Small intestine (tissue), 7 donors: ENCODE measurements around the gene IL4R. TPM values are rescaled to one million over a fixed set of nuclear protein-coding genes. Genes with fewer than 3 reads are reported as not detected.
A peak's percentile ranks its signal among the peaks of the same experiment; 100 is the strongest.

Experiments
- DNase-seq, 2 donors: peaks; one replicate each; pipeline versions ENCODE4 v3.0.0 to v3.0.0-alpha.2; 2013
- FAIRE-seq: peaks from 2 replicates; lab custom pipeline; 2012; peaks lifted over from hg19 to GRCh38; lab: Jason Lieb, UNC
- H3K27ac ChIP-seq, 3 donors: one replicate each; pipeline ENCODE4 v1.5.1; 2013; ENCODE audit warnings: low read length in 2 of 3, mild to moderate bottlenecking in 2 of 3, control low read depth in 1 of 3, inconsistent platforms in 1 of 3, low read depth in 1 of 3, moderate library complexity in 1 of 3
- H3K27me3 ChIP-seq, 3 donors: one replicate each; pipeline ENCODE4 v1.6.1; 2013; ENCODE audit warnings: low read length in 3 of 3, inconsistent platforms in 1 of 3; ENCODE audit not compliant: control insufficient read depth in 3 of 3, insufficient read depth in 3 of 3
- H3K36me3 ChIP-seq, 3 donors: one replicate each; pipeline ENCODE4 v1.6.1; 2013; ENCODE audit warnings: low read length in 3 of 3, inconsistent platforms in 1 of 3, low read depth in 1 of 3, mild to moderate bottlenecking in 1 of 3, moderate library complexity in 1 of 3; ENCODE audit not compliant: control insufficient read depth in 3 of 3, insufficient read depth in 2 of 3
- H3K4me1 ChIP-seq, 3 donors: one replicate each; pipeline ENCODE4 v1.6.1; 2013; ENCODE audit warnings: low read length in 2 of 3, inconsistent platforms in 1 of 3, low read depth in 1 of 3, mild to moderate bottlenecking in 1 of 3, moderate library complexity in 1 of 3; ENCODE audit not compliant: control insufficient read depth in 3 of 3, insufficient read depth in 2 of 3
- H3K4me3 ChIP-seq, 3 donors: one replicate each; pipeline ENCODE4 v1.5.1; 2013; ENCODE audit warnings: low read length in 3 of 3, control low read depth in 1 of 3, inconsistent platforms in 1 of 3, low read depth in 1 of 3, mild to moderate bottlenecking in 1 of 3, moderate library complexity in 1 of 3
- H3K9me3 ChIP-seq, 2 donors: one replicate each; pipeline ENCODE4 v1.6.1; 2013; ENCODE audit warnings: low read depth in 1 of 2, low read length in 1 of 2; ENCODE audit not compliant: control insufficient read depth in 2 of 2, insufficient read depth in 1 of 2
- WGBS, 3 donors: extraction: QIAGEN DNeasy Blood & Tissue Kit; methylation state at CpG; one replicate each; pipeline ENCODE4 v1.1.7; 2013; 5-methylcytosine and 5-hydroxymethylcytosine counted together
- polyA plus RNA-seq, 4 donors: library from polyadenylated mRNA; stranded (reverse) in 3 of 4; unstranded in 1 of 4; fragments of 200-250 nt in 3 of 4; fragments of 120-200 nt in 1 of 4; gene quantifications; one replicate each; pipeline versions ENCODE4 v1.2.1 to v1.2.3, GENCODE V29; 2013
- donor health status: healthy with polysubstance abuse.
- donor health status: control.
- donor health status: control.
- donor health status: Bipolar disorder and iron deficiency.
- donor health status: healthy.

IL4R gene
- polyA plus RNA-seq, 4 donors = 28.1 to 32.7 (median 30.4) TPM

DNA sequence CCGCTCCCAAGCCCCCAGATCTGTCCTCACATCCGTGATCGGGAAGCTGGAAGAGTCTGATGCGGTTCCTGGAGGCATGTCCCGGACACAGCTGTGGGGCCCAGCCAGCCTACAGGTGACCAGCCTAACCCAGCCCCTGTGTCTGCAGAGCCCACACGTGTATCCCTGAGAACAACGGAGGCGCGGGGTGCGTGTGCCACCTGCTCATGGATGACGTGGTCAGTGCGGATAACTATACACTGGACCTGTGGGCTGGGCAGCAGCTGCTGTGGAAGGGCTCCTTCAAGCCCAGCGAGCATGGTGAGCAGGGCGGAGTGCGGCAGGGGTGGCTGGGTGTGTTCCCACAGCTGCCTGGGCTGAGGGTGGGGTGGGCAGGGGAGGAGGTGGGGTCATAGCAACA is 30.9 kb downstream of the IL4R start:
- FAIRE-seq (no peak), DNase-seq (no peak)
- H3K4me1 ChIP-seq = no peaks in the 10 kb centered on the region
- H3K27ac ChIP-seq = no peak overlapping the region
- no peaks in the 10 kb centered on the region for H3K27me3 ChIP-seq
- H3K36me3 ChIP-seq = peaks cover 20 to 83% (median 38%) of the 10 kb centered on the region in 3 donors
- no peak overlapping the region for H3K4me3 ChIP-seq
- no peaks in the 10 kb centered on the region for H3K9me3 ChIP-seq
- WGBS, 3 donors = 89 to 95% (median 93%) methylated on average over 14 to 15 of the region's 15 CpGs

DNA sequence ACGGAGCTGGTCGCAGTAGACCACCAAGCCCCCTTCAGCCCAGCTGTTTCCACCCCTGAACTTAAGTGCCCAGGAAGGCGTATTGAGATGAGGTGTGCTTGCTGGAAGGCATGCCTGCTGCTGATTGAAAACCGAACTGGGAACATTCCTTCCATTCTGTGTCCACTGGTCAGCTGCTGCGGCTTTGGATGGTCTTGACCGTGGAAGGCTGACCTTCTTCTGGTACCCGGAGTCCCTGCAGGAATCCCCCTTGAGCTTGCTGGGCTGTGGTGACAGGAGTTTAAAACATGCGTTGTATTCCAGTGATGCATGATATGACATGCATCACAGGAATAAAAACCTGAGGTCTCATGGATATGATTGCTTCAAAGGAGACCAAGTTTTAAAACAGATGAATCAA is 31.4 kb downstream of the IL4R start:
- H3K27ac ChIP-seq = no peak overlapping the region
- FAIRE-seq (no peak), DNase-seq (no peak)
- WGBS, 3 donors = 90 to 94% (median 92%) methylated on average over 8 of the region's 8 CpGs
- no peaks in the 10 kb centered on the region for H3K27me3 ChIP-seq
- H3K4me1 ChIP-seq = no peaks in the 10 kb centered on the region
- no peak overlapping the region for H3K4me3 ChIP-seq
- H3K9me3 ChIP-seq = no peaks in the 10 kb centered on the region
- H3K36me3 ChIP-seq = peaks cover 21 to 80% (median 36%) of the 10 kb centered on the region in 3 donors

DNA sequence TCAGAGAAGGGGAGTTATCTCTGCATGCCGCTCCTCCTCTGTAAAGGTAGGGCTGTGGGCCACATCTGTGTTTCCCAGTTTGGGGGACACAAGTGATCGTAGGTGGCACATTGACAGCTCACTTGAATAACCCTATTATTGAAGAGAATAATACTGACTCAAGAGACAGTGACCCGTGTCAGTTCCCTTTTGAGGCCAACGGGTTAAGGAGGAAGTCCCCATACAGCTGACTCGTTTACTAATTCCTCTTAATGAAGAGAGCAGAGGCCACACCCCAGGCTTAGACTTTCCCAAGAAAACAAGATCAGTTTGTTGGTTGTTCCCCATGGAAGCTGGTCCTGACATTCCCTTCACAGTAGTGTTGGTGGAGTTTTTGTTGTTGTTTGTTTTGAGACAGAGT is 33.0 kb downstream of the IL4R start:
- H3K27ac ChIP-seq = no peak overlapping the region
- peaks cover 18 to 75% (median 31%) of the 10 kb centered on the region in 3 donors for H3K36me3 ChIP-seq

DNA sequence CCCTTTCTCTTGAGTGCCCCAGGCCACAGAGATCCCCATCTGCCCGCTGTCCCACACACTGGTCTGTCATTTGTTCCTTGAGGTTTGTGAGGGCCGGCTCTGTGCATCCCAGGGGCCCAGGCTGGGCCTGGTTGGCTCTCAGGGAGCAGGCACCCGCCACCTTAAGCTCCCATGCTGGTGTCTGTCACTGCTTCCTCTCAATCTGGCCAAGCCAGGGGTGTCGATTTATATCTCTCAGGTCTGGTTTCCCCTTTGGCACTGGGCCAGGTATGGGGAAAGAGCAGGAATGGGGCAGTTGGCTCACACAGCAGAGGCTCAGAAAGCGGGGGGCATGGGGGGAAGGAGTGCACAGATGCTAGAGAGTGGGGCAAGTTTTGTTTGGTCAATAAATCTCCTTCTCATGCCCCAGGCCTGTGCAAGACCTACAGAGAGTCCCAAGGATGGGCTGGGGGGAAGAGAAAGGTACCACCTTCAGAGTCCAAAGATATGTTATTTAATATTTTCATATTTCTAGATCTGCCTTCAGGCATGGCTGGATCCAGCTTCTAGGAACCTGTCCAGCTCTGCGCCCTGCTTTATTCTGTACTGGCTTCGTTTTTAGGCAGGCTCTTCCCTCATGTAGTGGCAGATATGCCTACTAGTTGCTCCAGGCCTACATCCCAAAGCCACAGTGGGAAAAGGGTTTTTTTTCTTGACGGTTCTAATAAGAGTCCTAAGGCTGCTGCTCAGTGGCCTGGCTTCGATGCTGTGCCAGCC is 34.3 kb downstream of the IL4R start:
- no peak overlapping the region for H3K4me3 ChIP-seq
- H3K9me3 ChIP-seq = peaks cover 0 to 4% of the 10 kb centered on the region in 2 donors
- H3K36me3 ChIP-seq = peaks cover 25 to 73% (median 31%) of the 10 kb centered on the region in 3 donors
- 75 to 83% (median 75%) methylated on average over 9 of the region's 9 CpGs for WGBS, 3 donors
- FAIRE-seq (no peak), DNase-seq (no peak)
- no peaks in the 10 kb centered on the region for H3K27me3 ChIP-seq
- H3K4me1 ChIP-seq = no peaks in the 10 kb centered on the region
- H3K27ac ChIP-seq = peak overlapping the region in 1 of 3 donors; percentile 4

More for the DNA sequence above, 33.0 kb downstream of the IL4R start:
- Histone ChIP-seq H3K4me1 (no peaks in the 10 kb centered on the region), H3K9me3 (peaks cover 0 to 4% of the 10 kb centered on the region in 2 donors), H3K4me3 (no peak overlapping the region), H3K27me3 (no peaks in the 10 kb centered on the region)
- DNase-seq = no peak
- 56 to 65% (median 61%) methylated on average over 5 of the region's 5 CpGs for WGBS, 3 donors
- FAIRE-seq = no peak

DNA sequence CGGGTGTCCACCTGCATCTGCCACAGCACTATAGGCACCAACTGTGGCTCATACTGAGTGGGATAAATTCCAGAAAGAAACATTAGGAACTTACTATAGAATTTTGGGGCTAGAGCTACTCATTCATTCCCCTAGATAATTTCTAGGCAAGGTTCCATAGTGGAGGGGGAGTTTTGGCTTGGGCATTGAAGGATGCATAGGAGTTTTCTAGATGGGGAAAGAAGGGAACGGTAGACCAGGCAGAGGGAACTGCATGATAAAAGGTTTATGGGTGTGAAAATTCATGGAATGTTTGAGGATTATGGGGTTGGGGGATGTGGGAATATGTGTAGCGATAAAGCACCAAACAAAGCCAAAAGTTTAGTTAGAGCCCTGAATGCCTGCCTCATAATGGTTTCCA is 35.5 kb downstream of the IL4R start:
- no peaks in the 10 kb centered on the region for H3K27me3 ChIP-seq
- 97 to 99% (median 97%) methylated on average over 3 of the region's 3 CpGs for WGBS, 3 donors
- H3K9me3 ChIP-seq = peaks cover 0 to 4% of the 10 kb centered on the region in 2 donors
- no peaks in the 10 kb centered on the region for H3K4me1 ChIP-seq
- H3K27ac ChIP-seq = no peak overlapping the region
- DNase-seq = no peak
- no peak for FAIRE-seq
- H3K4me3 ChIP-seq = no peak overlapping the region
- peaks cover 27 to 74% (median 31%) of the 10 kb centered on the region in 3 donors for H3K36me3 ChIP-seq

DNA sequence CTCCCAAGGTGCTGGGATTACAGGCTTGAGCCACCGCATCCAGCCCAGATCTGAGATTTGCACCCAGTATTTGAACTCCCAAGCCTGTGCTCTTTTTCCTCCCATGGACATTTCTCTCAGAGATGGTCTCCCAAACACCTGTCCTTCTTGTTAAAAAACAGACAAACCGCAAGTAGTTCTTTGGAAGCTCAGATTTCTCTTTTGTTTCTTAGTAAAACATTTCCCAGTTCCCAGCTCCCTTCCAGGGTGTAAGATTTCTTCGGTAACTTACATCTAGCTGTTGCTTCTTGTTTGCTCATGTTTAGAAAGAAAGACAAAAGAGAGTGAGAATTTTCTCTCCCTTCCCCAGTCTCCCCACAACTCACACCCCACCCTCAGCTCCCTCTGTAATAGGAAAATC is 36.2 kb downstream of the IL4R start:
- 84 to 95% (median 93%) methylated on average over 3 of the region's 3 CpGs for WGBS, 3 donors
- Histone ChIP-seq H3K36me3 (peaks cover 28 to 73% (median 32%) of the 10 kb centered on the region in 3 donors), H3K27me3 (no peaks in the 10 kb centered on the region), H3K27ac (no peak overlapping the region), H3K4me3 (no peak overlapping the region), H3K9me3 (peaks cover 0 to 4% of the 10 kb centered on the region in 2 donors), H3K4me1 (no peaks in the 10 kb centered on the region)
- FAIRE-seq = no peak
- no peak for DNase-seq

DNA sequence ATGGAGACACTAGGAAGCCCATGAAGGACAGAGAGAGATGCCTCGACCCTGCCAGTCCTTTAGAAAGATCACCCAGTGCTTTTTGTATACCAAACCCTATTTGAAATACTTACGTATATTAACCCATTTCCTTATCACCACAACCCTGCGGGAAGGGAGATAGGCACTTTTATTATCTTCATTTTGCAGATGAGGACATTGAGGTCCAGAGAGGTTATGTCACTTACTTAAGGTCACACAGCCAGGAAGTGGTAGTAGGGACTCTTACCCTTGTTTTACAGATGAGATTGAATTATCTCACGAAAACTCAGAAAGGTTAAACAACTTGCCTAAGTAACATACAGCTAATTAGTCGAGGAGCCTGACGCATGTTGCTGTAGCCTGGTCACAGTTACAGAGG is 38.2 kb downstream of the IL4R start:
- Histone ChIP-seq H3K27ac (no peak overlapping the region), H3K4me3 (no peak overlapping the region), H3K9me3 (peaks cover 0 to 4% of the 10 kb centered on the region in 2 donors), H3K36me3 (peaks cover 21 to 77% (median 34%) of the 10 kb centered on the region in 3 donors), H3K27me3 (no peaks in the 10 kb centered on the region), H3K4me1 (no peaks in the 10 kb centered on the region)
- WGBS, 3 donors = 84 to 94% (median 86%) methylated on average over 6 of the region's 6 CpGs
- no peak for DNase-seq
- FAIRE-seq = no peak

DNA sequence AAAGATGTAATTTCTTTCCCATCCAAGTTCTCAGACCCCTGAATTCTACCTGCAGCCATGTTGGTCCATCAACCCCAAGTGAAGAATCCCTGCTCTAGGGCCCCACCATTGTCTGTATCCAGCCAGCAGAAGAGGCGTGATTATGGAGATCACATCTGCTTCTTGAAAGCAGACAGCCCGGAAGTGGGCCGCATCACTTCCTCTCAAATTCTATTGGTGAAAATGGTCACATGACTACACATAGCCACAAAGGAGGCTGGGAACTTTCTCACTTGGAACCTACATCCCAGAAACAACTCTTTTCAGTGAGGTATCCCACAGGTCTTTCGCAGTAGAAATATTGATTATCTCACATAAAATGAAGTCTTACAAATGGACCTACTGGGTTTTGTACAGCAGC is 40.1 kb downstream of the IL4R start:
- no peak for FAIRE-seq
- H3K4me1 ChIP-seq = no peaks in the 10 kb centered on the region
- peaks cover 25 to 70% (median 33%) of the 10 kb centered on the region in 3 donors for H3K36me3 ChIP-seq
- DNase-seq = no peak
- H3K9me3 ChIP-seq = peaks cover 0 to 4% of the 10 kb centered on the region in 2 donors
- WGBS, 3 donors = 93 to 97% (median 94%) methylated on average over 4 of the region's 4 CpGs
- H3K27me3 ChIP-seq = no peaks in the 10 kb centered on the region
- no peak overlapping the region for H3K4me3 ChIP-seq
- H3K27ac ChIP-seq = no peak overlapping the region
